ENCODE results near the gene AKAP3.
A peak's percentile ranks its signal among the peaks of the same experiment; 100 is the strongest.

The AKAP3 gene

DNA sequence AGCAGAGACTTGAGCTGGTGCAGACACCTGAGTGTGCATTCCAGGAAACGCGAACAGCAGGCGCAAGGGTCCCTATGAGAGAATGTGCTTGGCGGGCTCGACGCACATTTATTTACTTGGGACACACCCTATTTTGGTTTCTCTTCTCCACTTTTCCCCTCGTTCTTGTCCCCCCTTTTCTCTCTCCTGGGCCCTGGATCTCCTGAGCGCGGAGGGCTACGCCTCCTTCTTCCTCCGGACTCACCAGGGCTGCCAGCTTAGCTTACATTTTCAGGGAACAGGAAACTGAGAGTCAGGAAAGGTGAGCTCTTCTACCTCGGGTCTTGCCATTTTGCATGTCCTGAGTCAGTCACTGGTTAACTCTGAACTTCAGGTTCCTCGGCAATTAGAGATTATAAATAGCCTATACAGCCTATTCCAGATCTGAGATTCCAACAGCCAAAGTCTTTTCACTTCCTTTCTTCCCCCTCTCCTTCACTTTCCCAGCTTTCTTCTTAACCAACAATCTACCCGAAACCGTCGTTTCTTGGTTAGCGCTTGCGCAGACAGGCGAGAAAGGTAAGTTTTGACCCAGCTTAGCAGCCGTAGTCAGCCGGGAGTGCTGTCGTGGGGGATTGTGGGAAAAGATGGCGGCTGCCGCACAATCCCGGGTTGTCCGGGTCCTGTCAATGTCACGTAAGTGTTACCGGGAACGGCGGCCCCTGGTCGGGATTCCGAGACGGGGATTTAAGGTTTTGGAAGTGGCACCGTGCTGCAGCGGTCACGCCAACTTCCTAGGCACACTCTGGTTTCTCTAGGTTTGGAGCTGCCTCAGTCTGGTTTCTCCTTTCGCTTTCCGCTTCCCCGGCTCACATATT is at the start of gene AKAP3, which contains the start of gene NDUFA9:
Gene AKAP3, minus strand, starts transcription at position 551 of the 857 bp plus-strand sequence. CDS start 10,855 bp downstream, outside the sequence.
Gene NDUFA9, plus strand, starts transcription at position 614 of the 857 bp plus-strand sequence. Its CDS starts 13 bp downstream, at position 627.
- DNase-seq (ENCODE audit: low read depth in 2 of 2), result peak; percentile 71 to 73

DNA sequence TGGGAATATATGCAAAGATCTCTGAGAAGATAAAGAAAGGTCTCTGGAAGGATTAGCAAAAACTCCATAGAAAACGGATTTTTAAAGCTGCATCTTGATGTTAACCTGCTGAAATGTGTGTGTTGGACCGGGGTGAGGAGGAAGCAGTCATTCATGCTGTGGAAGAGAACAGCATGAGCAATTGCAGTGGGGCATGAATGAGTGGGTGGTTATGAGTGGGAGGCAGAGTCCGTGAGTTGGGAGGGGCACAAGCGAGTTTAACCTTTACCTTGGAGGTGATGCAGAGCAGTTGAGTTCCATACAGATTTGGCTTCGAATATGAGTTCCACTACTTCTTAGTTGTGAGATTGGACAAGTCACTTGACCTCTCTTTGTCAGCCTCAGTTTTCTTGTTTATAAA is 41.9 kb upstream of the AKAP3 start:
- DNase-seq (ENCODE audit: low read depth in 2 of 2), result no peak

DNA sequence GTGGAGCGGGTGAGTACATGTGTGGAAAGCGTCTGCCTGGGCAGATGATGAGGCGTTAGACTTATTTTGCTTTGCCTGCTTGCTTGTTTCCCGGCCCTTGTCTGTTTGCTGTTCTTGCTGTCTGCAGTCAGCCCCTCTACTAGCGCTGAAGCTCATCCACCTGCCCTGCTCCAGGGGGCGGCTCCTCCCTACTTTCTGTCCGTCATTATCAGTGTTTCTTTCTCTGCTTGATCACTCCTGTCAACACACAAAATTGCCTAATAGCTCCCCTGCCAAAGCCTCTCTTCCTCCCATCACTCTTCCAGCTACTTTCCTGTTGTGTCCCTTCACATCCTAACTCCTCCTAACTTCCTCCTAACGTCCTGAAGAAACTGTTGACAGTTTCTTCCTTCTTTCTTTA is 36.5 kb upstream of the AKAP3 start:
- no peak for DNase-seq (ENCODE audit: low read depth in 2 of 2)

DNA sequence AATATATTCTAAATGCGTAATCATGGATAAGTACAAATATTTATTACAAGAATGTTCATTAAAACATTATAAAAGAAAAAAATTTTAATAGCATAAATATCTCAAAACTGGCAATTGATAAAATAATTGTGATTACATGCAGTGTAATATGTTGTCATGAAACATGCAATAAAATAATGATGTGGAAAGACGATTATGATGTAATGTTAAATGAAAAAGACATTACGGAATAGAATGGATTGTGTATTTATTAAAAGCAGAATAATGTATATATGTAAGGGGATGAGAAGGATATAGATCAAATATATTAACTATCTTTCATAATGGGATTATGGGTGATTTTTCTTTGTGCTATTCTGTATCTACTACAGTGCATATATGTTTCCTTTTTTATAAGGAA is 32.9 kb upstream of the AKAP3 start:
- no peak for DNase-seq (ENCODE audit: low read depth in 2 of 2)

DNA sequence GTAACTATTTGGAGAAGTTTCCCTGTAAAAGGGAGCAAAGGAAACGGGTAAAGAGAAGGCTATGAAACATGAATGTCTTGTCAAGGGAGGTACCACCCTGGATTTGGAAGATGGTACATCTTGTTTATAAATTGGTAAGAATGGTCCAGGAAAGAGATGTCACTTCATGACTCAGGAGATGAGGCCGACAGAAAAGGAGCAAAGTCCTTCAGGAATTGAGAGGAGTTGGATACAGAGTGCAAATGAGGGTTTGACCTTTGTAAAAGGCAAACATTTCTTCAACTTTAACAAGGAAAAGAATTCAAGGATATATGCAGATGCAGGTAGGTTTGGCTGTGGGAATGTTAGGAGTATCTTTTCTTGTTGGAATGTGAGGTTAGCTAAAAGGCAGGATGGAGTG is 30.9 kb upstream of the AKAP3 start:
- DNase-seq (ENCODE audit: low read depth in 2 of 2), result no peak

DNA sequence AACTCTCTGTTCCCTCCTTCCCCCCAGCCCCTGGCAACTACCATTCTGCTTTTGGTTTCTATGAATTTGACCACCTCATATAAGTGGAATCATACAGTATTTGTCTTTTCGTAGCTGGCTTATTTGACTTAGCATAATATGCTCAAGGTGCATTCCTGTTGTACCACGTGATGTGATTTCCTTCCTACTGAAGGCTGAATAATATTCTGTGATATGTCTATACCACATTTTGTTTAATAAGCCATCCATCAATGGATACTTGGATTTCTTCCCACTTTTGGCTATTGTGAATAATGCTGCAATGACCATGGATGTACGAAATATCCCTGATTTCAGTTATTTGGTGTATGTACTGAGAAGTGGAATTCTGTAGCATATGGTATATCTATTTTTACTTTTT is 16.4 kb upstream of the AKAP3 start:
- no peak for DNase-seq (ENCODE audit: low read depth in 2 of 2)

DNA sequence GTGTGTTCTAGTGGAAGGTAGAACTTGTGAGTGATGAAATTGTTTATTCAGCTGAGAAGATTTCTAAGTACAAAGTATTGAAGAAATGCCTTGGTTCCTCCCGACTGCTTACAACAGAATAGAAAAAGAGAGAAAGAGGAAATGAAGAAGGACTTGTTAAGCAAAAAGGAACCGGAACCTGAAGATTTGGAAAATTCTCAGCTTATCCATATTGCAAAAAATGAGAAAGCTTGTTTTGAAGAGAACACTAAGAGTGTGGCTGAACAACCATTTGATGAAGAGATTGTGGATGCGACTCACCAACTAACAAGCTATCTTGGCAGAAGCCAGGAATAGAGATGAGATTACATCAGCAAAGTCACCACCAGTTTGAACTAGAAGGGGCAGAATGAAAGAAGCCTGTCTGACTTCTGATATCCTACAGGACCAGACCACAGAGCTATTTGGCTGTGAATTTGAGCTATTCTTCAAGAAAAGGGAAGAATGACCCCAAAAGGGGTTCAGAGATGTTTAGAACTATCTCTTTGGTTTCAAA is 15.2 kb upstream of the AKAP3 start:
- no peak for DNase-seq (ENCODE audit: low read depth in 2 of 2)

DNA sequence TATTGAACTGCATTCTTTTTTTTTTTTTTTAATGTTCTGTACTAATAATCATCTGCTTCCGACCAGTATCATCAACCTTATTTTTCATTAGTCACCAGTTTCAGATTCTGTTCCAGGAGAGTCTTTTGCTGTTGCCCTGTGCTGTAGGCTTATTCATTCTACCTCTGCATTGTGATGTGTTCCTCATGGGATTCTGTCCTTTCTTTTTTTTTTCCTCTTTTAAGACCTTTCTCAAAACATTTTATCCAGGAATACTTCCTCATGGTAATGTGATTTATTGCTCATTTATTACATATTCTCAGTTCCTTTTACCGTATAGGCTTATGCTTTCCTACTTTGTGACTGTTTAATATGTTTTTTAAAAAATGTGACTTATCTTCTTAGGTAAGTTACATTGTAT is 4.8 kb upstream of the AKAP3 start:
- no peak for DNase-seq (ENCODE audit: low read depth in 2 of 2)

DNA sequence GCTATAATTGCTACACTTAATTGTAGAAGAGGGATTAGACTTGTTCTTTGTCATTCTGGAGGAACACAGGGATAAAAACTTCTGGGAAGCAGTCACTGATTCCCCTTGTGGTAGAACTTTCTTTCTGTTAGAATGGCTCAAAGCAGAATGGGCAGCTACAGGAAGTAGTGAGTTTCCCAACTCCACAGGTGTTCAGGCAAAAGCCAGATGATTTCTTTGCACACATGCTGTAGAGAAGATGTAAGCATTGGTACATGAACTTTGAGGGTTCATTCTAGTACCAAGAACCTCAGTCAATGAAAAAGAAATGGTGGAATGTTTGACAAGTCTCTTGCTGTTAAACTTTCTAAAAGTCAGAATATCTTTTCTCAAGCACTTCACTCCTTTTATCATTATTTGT is 4.4 kb upstream of the AKAP3 start:
- no peak for DNase-seq (ENCODE audit: low read depth in 2 of 2)

DNA sequence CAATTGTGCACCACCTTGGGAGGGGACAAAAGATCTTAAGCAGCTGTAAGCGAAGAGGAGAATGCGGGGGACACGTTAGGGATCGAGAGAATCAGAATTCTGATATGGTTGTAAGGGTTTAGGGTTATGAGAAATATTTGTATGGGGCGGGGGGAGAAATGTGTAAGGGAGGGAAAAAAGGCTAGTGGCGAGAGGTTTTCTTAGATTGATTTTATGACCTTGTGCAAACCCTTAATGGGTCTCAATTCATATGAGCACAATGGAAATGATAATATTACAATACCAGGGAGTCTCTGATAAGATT is 459 bp upstream of the AKAP3 start:
- no peak for DNase-seq (ENCODE audit: low read depth in 2 of 2)

DNA sequence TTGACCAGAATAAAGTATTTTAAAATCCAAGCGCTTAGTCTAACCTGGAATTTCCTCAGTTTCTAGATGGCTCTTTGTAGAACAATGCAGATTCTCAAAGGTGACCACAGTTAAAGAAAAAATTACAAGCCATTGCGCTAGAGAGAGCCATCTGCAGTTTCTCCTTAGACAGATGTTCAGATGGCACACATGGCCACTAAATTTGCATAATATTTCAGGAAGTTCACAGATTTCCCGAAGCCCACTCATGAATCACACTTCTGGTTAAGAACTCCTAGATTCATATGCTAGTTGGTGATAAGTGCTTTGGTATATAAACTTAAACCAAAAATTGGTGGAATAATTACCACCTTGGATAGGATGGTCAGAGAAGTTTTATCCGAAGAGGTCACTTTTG is 749 bp downstream of the AKAP3 start:
- no peak for DNase-seq (ENCODE audit: low read depth in 2 of 2)

DNA sequence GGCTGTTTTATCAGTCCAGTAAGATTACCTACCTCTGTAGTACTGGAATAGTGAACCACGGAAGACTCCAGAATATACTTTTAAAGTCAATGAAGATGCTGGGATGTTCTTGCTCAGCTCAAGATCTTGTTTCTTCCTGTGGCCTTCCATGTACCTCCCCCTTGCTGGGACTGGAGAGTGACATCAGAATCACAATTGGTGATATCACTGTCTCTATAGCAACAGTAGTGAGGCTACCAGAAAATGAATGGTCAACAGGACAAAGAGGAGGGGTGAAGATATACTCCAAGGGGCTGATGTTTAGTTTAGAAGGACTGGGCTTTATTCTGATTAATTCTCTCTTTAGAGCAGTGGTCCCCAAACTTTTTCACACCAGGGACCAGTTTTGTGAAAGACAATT is 3.8 kb downstream of the AKAP3 start:
- DNase-seq (ENCODE audit: low read depth in 2 of 2), result no peak

DNA sequence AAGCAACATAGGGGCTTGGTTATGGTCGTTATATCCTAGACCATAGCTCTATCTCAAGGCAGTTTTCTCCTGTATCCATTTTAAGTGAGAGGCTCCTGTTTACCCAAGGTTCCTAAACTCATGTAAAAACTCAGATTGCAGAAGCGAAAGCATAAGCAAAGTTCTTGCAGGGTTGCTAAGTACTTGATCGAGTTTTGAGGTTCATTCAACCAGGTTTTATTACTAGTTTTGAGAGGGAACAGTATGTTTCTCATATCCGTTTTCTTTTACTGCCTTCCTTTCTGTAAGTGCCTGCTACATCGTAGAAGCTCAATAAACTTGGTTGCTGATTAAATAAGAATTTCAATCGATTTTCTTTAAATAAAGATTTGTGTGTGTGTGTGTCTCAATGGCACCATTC is 5.1 kb downstream of the AKAP3 start:
- DNase-seq (ENCODE audit: low read depth in 2 of 2), result no peak

DNA sequence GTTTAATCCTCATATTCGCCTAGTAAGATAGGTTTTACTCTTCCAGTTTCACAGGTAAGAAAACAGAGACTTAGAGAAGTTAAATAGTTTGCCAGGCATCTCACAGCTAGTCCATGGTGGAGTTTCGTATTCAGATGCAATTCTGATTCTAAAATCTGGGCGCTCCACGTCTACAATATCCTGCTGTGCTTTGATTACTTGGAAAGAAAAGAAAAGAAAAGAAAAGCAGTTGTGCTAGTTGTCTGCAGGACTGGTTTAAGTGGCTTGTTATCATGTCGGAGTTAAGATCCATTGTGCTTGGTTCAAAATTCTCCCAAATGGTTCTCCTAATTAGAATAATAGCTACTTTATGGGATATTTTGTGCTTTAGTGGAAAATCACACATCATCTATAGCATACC is 18.6 kb downstream of the AKAP3 start:
- DNase-seq (ENCODE audit: low read depth in 2 of 2), result no peak

DNA sequence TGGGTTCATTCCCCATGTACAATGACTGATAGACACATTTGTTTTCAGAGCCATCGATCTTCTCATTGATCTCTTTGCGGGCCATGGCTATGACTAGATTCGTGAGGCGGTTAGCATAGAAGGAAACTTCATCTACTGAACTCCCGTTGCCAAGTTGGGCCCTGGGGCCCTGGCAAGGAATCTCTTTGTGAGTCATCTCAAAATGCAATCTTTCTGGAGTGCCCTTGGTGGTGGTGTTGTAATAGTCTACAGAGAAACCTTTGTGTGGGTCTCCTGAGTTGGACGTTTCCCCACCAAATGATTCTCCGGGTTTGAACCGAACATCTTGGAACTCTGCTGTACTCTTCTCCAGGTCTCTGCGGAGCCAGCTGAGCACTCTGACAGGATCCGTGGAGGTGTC is 20.4 kb downstream of the AKAP3 start:
- DNase-seq (ENCODE audit: low read depth in 2 of 2), result no peak

DNA sequence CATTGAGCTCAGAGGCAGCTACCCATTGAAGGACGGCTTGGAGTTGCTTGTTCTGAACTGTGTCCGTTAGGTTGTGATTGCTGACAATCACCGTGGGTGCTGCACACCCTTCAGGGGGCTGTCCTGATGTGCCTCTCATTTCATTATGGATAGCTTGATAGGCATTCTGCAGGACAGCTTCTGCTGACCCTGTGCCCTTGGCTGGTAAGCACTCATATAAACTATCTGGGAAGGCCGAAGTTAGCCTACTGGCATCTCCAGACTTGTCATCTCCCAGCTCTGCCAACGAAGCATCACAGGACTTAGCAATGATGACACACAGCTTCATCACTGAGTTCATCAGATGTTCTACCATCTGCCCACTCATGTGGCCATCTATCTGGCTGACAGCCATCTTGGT is 22.3 kb downstream of the AKAP3 start:
- DNase-seq (ENCODE audit: low read depth in 2 of 2), result no peak

DNA sequence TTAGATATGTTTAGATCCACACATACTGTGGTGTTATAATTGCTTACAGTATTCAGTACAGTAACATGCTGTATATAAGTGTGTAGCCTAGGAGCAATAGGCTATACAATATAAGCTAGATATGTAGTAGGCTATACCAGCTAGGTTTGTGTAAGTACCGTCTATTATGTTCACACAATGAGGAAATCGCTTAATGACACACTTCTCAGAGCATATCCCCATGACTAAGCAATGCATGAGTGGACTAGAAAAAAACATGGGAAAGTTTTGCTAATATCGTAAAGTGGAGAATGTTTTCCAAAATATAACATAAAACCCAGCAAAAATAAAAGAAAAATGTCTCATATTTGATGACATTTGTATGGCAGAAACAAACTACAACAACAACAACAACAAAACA is 27.3 kb downstream of the AKAP3 start:
- no peak for DNase-seq (ENCODE audit: low read depth in 2 of 2)

DNA sequence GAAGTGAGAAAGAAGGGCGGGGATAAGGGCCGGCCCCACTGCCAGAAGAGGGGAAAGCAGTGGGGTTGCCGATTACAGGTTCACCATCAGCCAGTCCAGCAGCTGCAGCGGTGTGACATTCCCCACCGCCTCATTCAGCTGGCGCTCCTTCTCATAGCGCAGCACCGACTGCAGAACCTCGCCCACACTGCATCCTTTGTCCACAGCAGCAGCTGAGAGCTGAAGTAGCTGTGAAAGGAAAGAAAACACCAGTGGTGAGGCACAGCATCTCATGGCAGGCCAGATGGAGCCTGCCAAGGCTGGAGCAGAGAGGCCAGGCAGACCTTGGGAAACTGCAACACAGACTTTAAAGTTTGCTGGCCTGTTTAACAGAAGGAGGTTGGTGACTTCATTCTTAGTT is 33.2 kb downstream of the AKAP3 start:
- no peak for DNase-seq (ENCODE audit: low read depth in 2 of 2)

DNA sequence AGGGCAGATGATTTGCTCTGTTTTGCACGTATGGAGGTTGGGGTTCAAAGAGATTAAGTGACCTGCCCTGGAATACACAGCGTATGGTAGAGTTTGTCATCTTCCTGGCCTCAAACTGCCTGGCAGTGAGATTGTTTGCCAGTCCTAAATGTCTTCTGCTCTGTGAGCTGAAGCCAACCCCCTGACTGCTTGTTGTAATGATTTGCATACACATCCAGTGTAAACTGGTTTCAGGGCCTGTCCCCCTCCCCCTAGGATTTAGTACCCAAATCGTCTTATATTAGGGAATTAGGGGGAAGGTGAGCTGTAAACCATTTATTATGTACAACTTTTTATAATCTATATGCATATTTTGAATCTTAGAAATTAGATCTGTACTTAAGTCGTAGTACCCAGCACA is 38.4 kb downstream of the AKAP3 start:
- no peak for DNase-seq (ENCODE audit: low read depth in 2 of 2)

DNA sequence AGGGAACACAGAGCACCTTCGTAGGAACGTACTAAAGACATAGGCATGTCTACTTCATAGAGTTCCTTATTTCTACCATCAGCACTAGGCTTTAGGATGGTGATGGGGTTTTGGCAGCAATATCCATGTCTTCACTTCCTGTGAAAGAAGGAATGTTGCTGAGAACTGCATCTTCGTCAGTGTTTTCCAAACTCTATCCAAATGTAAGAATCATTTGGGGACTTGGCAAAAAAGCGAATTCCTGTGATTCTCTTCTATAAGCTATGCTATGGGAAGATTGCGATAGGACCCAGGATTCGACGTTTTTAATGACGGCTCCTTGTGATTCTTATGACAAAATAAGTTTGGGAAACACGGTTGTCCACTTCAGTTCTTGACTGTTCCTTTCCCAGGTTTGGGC is 39.8 kb downstream of the AKAP3 start:
- DNase-seq (ENCODE audit: low read depth in 2 of 2), result no peak

DNA sequence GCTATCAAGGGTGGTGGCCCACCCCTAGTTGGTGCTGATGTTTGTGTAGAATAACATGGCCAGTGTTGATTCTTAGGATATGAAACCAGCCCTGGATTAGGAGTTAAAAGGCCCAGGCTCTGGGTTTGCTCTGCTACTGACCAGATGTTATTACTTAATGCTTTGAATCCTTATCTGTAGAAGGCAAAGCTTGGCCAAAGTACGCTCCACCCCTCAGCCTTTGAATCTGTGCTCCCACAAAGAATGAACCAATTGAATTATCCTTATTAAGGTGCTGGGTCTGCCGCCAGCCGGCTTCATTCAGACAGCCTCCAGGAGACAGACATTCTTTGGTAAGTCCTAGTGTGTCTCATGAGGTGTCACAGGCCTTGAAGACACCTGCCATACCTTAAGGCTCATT is 41.8 kb downstream of the AKAP3 start:
- DNase-seq (ENCODE audit: low read depth in 2 of 2), result no peak

DNA sequence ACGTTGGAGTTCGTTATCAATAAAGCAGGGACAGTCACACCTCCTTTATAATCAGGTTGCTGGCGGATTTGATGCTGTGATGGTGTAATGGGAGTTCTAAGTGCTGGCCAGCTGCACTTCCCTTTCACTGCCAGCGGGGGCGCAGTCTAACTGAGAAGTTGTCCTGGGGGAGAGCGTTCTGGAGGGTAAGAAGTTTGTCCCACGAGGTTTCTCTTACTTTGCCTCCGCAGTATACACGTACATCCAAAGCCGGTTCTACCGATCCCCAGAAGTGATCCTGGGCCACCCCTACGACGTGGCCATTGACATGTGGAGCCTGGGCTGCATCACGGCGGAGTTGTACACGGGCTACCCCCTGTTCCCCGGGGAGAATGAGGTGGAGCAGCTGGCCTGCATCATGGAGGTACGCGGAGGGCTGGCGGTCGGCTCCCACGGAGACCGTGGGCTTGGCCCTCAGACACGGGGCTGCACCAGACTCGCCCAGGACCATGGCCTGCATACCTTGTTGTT is 44.1 kb downstream of the AKAP3 start:
- peak; percentile 65 to 68 for DNase-seq (ENCODE audit: low read depth in 2 of 2)

DNA sequence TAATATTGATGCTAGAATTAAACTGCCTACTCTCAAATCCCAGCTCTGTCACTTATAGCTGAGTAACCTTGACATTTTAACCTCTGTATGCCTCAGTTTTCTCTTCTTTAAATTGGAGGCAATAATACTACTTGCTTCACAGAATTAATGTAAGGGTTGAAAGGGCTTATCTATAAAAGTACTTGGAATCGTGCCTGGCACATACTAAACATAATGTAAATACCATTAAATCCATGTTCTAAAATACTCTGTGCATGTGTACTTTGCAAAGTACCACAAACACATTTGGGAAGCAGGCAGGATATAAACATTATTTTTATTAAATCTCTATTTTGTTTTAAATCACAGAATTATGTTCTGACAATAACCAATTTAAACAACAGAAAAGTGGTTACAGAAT is 44.9 kb downstream of the AKAP3 start:
- no peak for DNase-seq (ENCODE audit: low read depth in 2 of 2)

DNA sequence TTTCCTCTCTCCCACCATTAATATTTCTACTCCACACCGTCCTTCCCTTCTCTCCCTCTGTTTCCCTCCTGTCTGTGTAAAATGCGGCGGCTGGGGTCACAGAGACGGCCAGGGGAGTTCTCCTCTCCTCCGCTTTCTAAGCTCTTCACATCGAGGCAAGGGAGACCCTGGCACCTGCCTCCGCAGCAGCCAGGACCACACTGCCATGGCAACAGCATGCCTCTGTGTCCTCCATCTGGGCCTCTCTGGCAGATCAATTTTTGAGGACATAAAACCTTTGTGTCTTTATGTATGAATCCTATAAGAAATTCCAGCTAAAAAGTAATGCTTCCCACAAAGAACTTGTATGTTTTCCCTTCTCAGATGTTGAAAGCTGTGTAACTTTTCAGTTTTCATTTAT is 45.4 kb downstream of the AKAP3 start:
- no peak for DNase-seq (ENCODE audit: low read depth in 2 of 2)

Data from stimulated activated CD4-positive, alpha-beta T cell treated with anti-CD3 and anti-CD28 coated beads, Interleukin-12 subunit alpha, Interleukin-12 subunit beta, amount 100 ng/mL, for 24 hours (primary cell).